ENCODE measurements around the gene UTP3.

GRCh38 chr4:70739496-70740337 is 51.4 kb downstream of the UTP3 start:
- TF ChIP-seq POLR2AphosphoS5 (IDR thresholded peaks at IDR 0.05; ENCODE audit: insufficient read depth in 1 of 2, low read depth in 1 of 2) (no peak), CTCF (IDR thresholded peaks at IDR 0.05) (no peak)
